Ishikawa (cell line): ENCODE results near the gene FSCN2.

ENCODE experiments used
- CEBPB ChIP-seq: IDR thresholded peaks from 2 replicates; pipeline ENCODE4 v1.6.1; 2012
- CREB1 ChIP-seq: IDR thresholded peaks from 2 replicates; pipeline ENCODE4 v1.6.1; 2012; ENCODE audit warnings: low read depth
- EGR1 ChIP-seq: IDR thresholded peaks from 2 replicates; pipeline ENCODE4 v1.6.1; 2012
- EP300 ChIP-seq: IDR thresholded peaks from 2 replicates; pipeline ENCODE4 v1.6.1; 2012; ENCODE audit warnings: borderline replicate concordance
- RAD21 ChIP-seq: IDR thresholded peaks from 2 replicates; pipeline ENCODE4 v1.6.1; 2012; ENCODE audit warnings: low read depth
- TCF12 ChIP-seq: IDR thresholded peaks from 2 replicates; pipeline ENCODE4 v1.6.1; 2012; ENCODE audit warnings: low read depth
- TF ChIP-seq, protein P1 (sequence below): IDR thresholded peaks from 2 replicates; pipeline ENCODE4 v1.6.1; 2012
- TF ChIP-seq, protein P2 (sequence below): IDR thresholded peaks from 2 replicates; pipeline ENCODE4 v1.6.1; 2012; ENCODE audit warnings: low read depth, mild to moderate bottlenecking

DNA sequence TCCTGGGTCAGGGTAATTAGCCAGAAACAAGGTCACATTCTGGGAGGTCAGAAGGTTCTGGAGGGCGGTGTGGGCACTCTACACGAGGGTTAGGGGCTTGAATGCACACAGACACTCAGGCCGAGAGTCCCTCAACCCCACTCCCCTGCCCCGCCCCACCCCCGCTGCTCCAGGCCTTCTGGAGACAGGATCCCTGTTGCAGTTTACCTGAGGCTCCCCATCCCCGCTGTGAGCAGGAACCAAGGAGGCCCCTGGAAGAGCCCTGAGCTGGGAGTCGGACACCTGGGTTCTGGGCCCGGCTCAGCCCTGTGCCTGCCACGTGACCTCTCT is 11.2 kb upstream of the FSCN2 start:
- no peak for TF ChIP-seq EP300
- TF ChIP-seq, protein P1, sequence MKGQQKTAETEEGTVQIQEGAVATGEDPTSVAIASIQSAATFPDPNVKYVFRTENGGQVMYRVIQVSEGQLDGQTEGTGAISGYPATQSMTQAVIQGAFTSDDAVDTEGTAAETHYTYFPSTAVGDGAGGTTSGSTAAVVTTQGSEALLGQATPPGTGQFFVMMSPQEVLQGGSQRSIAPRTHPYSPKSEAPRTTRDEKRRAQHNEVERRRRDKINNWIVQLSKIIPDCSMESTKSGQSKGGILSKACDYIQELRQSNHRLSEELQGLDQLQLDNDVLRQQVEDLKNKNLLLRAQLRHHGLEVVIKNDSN = no peak
- TF ChIP-seq, protein P2, sequence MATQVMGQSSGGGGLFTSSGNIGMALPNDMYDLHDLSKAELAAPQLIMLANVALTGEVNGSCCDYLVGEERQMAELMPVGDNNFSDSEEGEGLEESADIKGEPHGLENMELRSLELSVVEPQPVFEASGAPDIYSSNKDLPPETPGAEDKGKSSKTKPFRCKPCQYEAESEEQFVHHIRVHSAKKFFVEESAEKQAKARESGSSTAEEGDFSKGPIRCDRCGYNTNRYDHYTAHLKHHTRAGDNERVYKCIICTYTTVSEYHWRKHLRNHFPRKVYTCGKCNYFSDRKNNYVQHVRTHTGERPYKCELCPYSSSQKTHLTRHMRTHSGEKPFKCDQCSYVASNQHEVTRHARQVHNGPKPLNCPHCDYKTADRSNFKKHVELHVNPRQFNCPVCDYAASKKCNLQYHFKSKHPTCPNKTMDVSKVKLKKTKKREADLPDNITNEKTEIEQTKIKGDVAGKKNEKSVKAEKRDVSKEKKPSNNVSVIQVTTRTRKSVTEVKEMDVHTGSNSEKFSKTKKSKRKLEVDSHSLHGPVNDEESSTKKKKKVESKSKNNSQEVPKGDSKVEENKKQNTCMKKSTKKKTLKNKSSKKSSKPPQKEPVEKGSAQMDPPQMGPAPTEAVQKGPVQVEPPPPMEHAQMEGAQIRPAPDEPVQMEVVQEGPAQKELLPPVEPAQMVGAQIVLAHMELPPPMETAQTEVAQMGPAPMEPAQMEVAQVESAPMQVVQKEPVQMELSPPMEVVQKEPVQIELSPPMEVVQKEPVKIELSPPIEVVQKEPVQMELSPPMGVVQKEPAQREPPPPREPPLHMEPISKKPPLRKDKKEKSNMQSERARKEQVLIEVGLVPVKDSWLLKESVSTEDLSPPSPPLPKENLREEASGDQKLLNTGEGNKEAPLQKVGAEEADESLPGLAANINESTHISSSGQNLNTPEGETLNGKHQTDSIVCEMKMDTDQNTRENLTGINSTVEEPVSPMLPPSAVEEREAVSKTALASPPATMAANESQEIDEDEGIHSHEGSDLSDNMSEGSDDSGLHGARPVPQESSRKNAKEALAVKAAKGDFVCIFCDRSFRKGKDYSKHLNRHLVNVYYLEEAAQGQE = no peak
- no peak for TF ChIP-seq TCF12
- TF ChIP-seq RAD21 = no peak
- no peak for TF ChIP-seq CREB1
- no peak for TF ChIP-seq EGR1
- no peak for TF ChIP-seq CEBPB
